WTC11 (cell line): Measurements from ENCODE around the gene TRMT10A. TPM values are rescaled to one million over a fixed set of nuclear protein-coding genes. Genes with fewer than 3 reads are reported as not detected.

Source experiments
- ATAC-seq: fragments of 200-7000 bp; cut with Tn5 transposase; 2 replicates; pipeline ENCODE4 v1.10.0; 2021; ENCODE audit warnings: mild to moderate bottlenecking, moderate library complexity
- CTCF ChIA-PET: fragments of 300-600 bp; sonication (Branson Sonifier 250); formaldehyde crosslinking; loops from one replicate; lab custom pipeline; 2021; ENCODE audit warnings: antibody characterized with exemption; lab: Charles Lee
- POLR2A ChIA-PET: fragments of 350-600 bp; sonication (Branson Sonifier 250); formaldehyde crosslinking; loops from one replicate; lab custom pipeline; 2021; ENCODE audit warnings: antibody characterized with exemption; lab: Charles Lee
- DNase-seq: peaks from one replicate; pipeline ENCODE4 v3.0.0; 2021; ENCODE audit warnings: low spot score
- H3K27ac Mint-ChIP-seq: 2 replicates; pipeline ENCODE4 v1.8.0; 2021; ENCODE audit warnings: mixed read lengths
- H3K27me3 Mint-ChIP-seq: 2 replicates; pipeline ENCODE4 v1.8.0; 2021; ENCODE audit warnings: low read depth, mild to moderate bottlenecking, moderate library complexity, mixed read lengths
- H3K36me3 Mint-ChIP-seq: 2 replicates; pipeline ENCODE4 v1.8.0; 2021; ENCODE audit warnings: mixed read lengths
- H3K4me1 Mint-ChIP-seq: 2 replicates; pipeline ENCODE4 v1.8.0; 2022; ENCODE audit warnings: mixed read lengths
- H3K4me3 Mint-ChIP-seq: 2 replicates; pipeline ENCODE4 v1.8.0; 2021; ENCODE audit warnings: mild to moderate bottlenecking, moderate library complexity, mixed read lengths
- H3K9me3 Mint-ChIP-seq: 2 replicates; pipeline ENCODE4 v1.8.0; 2021; ENCODE audit warnings: mixed read lengths
- CBFB ChIP-seq: sonication (generic); formaldehyde crosslinking; IDR thresholded peaks from 2 replicates; pipeline ENCODE4 v1.8.1; 2022; ENCODE audit warnings: mild to moderate bottlenecking, low read depth, missing genetic modification reagents
- EMX1 ChIP-seq: fragments of 250-450 bp; sonication (Bioruptor Pico); IDR thresholded peaks from 2 replicates; pipeline ENCODE4 v1.8.0; 2021; ENCODE audit warnings: mild to moderate bottlenecking
- FOXJ3 ChIP-seq: sonication (generic); formaldehyde crosslinking; IDR thresholded peaks from 2 replicates; pipeline ENCODE4 v1.9.0; 2021; ENCODE audit warnings: missing genetic modification reagents, mild to moderate bottlenecking, borderline replicate concordance
- FOXK1 ChIP-seq: sonication (generic); formaldehyde crosslinking; IDR thresholded peaks from 2 replicates; pipeline ENCODE4 v1.8.0; 2022; ENCODE audit warnings: mild to moderate bottlenecking, moderate library complexity, missing genetic modification reagents
- GABPB1 ChIP-seq: sonication (generic); formaldehyde crosslinking; IDR thresholded peaks from 2 replicates; pipeline ENCODE4 v1.8.1; 2023; ENCODE audit warnings: mild to moderate bottlenecking, missing genetic modification reagents
- IRF2 ChIP-seq: sonication (generic); formaldehyde crosslinking; IDR thresholded peaks from 2 replicates; pipeline ENCODE4 v1.8.0; 2022; ENCODE audit warnings: low read depth, missing genetic modification reagents, borderline replicate concordance
- NFYB ChIP-seq: sonication (generic); formaldehyde crosslinking; conservative IDR thresholded peaks from 2 replicates; pipeline ENCODE4 v1.8.0; 2022; ENCODE audit warnings: low read depth, missing genetic modification reagents
- NR1H2 ChIP-seq: sonication (generic); formaldehyde crosslinking; IDR thresholded peaks from 2 replicates; pipeline ENCODE4 v1.9.0; 2021; ENCODE audit warnings: mild to moderate bottlenecking, moderate library complexity, missing genetic modification reagents
- NR3C1 ChIP-seq: sonication (generic); formaldehyde crosslinking; conservative IDR thresholded peaks from 2 replicates; pipeline ENCODE4 v1.8.1; 2023; ENCODE audit warnings: low read depth, mild to moderate bottlenecking, missing genetic modification reagents
- SP1 ChIP-seq: sonication (generic); formaldehyde crosslinking; conservative IDR thresholded peaks from 2 replicates; pipeline ENCODE4 v1.8.1; 2022; ENCODE audit warnings: missing genetic modification reagents
- TCF7 ChIP-seq: sonication (generic); formaldehyde crosslinking; IDR thresholded peaks from 2 replicates; pipeline ENCODE4 v1.8.0; 2022; ENCODE audit warnings: mild to moderate bottlenecking, low read depth, missing genetic modification reagents, moderate library complexity
- TEAD4 ChIP-seq: sonication (generic); formaldehyde crosslinking; IDR thresholded peaks from 2 replicates; pipeline ENCODE4 v1.8.0; 2022; ENCODE audit warnings: mild to moderate bottlenecking, missing genetic modification reagents
- TP53 ChIP-seq: sonication (generic); formaldehyde crosslinking; IDR thresholded peaks from 2 replicates; pipeline ENCODE4 v1.8.1; 2023; ENCODE audit warnings: mild to moderate bottlenecking, missing genetic modification reagents
- ZBTB21 ChIP-seq: sonication (generic); formaldehyde crosslinking; IDR thresholded peaks from 2 replicates; pipeline ENCODE4 v1.8.1; 2023; ENCODE audit warnings: mild to moderate bottlenecking, missing genetic modification reagents, borderline replicate concordance
- total RNA-seq: library from RNA; stranded (reverse); gene quantifications from 3 replicates; pipeline ENCODE4 v1.2.3, GENCODE V29; 2021
- TF ChIP-seq, protein P1 (sequence below): sonication (generic); formaldehyde crosslinking; IDR thresholded peaks from 2 replicates; pipeline ENCODE4 v1.8.0; 2022; ENCODE audit warnings: mild to moderate bottlenecking, missing genetic modification reagents
- TF ChIP-seq, protein P2 (sequence below): sonication (generic); formaldehyde crosslinking; IDR thresholded peaks from 2 replicates; pipeline ENCODE4 v1.8.1; 2022; ENCODE audit warnings: low read depth, missing genetic modification reagents, borderline replicate concordance
- TF ChIP-seq, protein P3 (sequence below): fragments of 250-450 bp; sonication (Bioruptor Pico); IDR thresholded peaks from 2 replicates; pipeline ENCODE4 v1.9.0; 2021; ENCODE audit warnings: moderate library complexity, mild to moderate bottlenecking, inconsistent platforms, borderline replicate concordance
- TF ChIP-seq, protein P4 (sequence below): sonication (generic); formaldehyde crosslinking; IDR thresholded peaks from 2 replicates; pipeline ENCODE4 v1.8.0; 2022; ENCODE audit warnings: mild to moderate bottlenecking, missing genetic modification reagents
- TF ChIP-seq, protein P5 (sequence below): sonication (generic); formaldehyde crosslinking; IDR thresholded peaks from 2 replicates; pipeline ENCODE4 v1.8.1; 2022; ENCODE audit warnings: missing genetic modification reagents, borderline replicate concordance
- TF ChIP-seq, protein P6 (sequence below): sonication (generic); formaldehyde crosslinking; IDR thresholded peaks from 2 replicates; pipeline ENCODE4 v1.8.0; 2023; ENCODE audit warnings: mild to moderate bottlenecking, missing genetic modification reagents
- TF ChIP-seq, protein P7 (sequence below): fragments of 250-450 bp; sonication (Bioruptor Pico); IDR thresholded peaks from 2 replicates; pipeline ENCODE4 v1.9.0; 2021; ENCODE audit warnings: mild to moderate bottlenecking
- TF ChIP-seq, protein P8 (sequence below): sonication (generic); formaldehyde crosslinking; IDR thresholded peaks from 2 replicates; pipeline ENCODE4 v1.8.1; 2022; ENCODE audit warnings: mild to moderate bottlenecking, missing genetic modification reagents, moderate library complexity, borderline replicate concordance
- TF ChIP-seq, protein P9 (sequence below): sonication (generic); formaldehyde crosslinking; IDR thresholded peaks from 2 replicates; pipeline ENCODE4 v1.8.0; 2022; ENCODE audit warnings: mild to moderate bottlenecking, missing genetic modification reagents

The TRMT10A gene
- total RNA-seq, 1 experiment from 2014 or later, result 3.7 TPM

DNA sequence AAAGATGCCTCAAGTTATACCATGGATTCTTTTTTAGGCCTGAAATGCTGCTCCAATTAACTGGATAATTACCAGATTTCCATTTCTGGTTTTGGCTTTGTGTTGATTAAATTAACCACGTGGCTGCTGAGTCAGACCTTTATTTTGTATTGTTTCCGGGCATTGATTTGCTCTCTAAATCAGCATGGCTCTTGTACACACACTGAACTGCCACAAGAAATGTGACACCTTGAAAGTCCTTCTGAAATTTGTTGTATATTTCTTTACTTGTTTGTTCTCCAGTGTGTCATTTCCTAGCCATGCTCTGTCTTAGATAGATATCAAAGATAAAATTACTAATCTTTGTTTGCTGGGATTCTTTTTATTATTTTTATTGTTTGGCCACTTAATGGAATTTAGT, 22.5 kb upstream of the TRMT10A start:
- DNase-seq (no peak), ATAC-seq (no peak)
- Mint-ChIP-seq H3K4me3 (no peak overlapping the region), H3K36me3 (no peaks in the 10 kb centered on the region), H3K27ac (no peak overlapping the region), H3K27me3 (no peaks in the 10 kb centered on the region), H3K4me1 (peaks cover 4% of the 10 kb centered on the region), H3K9me3 (no peaks in the 10 kb centered on the region)
- POLR2A ChIA-PET, result no interaction called here
- CTCF ChIA-PET, result no interaction called here
- TF ChIP-seq CBFB, result no peak
- TF ChIP-seq, protein P1, sequence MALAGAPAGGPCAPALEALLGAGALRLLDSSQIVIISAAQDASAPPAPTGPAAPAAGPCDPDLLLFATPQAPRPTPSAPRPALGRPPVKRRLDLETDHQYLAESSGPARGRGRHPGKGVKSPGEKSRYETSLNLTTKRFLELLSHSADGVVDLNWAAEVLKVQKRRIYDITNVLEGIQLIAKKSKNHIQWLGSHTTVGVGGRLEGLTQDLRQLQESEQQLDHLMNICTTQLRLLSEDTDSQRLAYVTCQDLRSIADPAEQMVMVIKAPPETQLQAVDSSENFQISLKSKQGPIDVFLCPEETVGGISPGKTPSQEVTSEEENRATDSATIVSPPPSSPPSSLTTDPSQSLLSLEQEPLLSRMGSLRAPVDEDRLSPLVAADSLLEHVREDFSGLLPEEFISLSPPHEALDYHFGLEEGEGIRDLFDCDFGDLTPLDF, result no peak
- TF ChIP-seq FOXJ3 (CRISPR knock-in tag), result no peak
- TF ChIP-seq, protein P2, sequence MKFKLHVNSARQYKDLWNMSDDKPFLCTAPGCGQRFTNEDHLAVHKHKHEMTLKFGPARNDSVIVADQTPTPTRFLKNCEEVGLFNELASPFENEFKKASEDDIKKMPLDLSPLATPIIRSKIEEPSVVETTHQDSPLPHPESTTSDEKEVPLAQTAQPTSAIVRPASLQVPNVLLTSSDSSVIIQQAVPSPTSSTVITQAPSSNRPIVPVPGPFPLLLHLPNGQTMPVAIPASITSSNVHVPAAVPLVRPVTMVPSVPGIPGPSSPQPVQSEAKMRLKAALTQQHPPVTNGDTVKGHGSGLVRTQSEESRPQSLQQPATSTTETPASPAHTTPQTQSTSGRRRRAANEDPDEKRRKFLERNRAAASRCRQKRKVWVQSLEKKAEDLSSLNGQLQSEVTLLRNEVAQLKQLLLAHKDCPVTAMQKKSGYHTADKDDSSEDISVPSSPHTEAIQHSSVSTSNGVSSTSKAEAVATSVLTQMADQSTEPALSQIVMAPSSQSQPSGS (CRISPR knock-in tag), result no peak
- TF ChIP-seq FOXK1 (CRISPR knock-in tag), result no peak

DNA sequence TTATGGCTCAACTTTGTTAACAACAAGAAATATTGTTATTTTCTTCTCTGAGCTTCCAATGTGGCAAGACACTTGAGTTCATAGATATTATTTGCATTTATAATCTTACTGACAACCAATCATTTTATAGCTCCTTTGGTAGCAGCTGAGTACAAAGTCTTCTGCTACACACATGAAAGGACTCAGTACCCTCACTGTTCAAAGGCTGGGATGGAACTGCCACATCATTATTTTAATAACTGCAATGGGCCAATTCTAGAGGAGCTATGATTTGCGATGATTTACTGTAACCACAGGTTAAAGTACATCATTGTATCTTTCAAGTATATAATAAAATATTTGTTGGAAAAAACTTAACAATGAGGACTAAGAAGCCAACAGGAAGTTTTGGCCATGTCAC, 21.7 kb upstream of the TRMT10A start:
- Mint-ChIP-seq H3K4me1 (peaks cover 4% of the 10 kb centered on the region), H3K36me3 (no peaks in the 10 kb centered on the region), H3K27ac (no peak overlapping the region), H3K9me3 (no peaks in the 10 kb centered on the region), H3K4me3 (no peak overlapping the region)
- CTCF ChIA-PET, result no interaction called here
- no peak for DNase-seq
- TF ChIP-seq GABPB1 (CRISPR knock-in tag), result no peak
- no peak for TF ChIP-seq TCF7 (CRISPR knock-in tag)
- TF ChIP-seq SP1, result no peak
- TF ChIP-seq, protein P3, sequence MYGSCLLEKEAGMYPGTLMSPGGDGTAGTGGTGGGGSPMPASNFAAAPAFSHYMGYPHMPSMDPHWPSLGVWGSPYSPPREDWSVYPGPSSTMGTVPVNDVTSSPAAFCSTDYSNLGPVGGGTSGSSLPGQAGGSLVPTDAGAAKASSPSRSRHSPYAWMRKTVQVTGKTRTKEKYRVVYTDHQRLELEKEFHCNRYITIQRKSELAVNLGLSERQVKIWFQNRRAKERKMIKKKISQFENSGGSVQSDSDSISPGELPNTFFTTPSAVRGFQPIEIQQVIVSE (CRISPR knock-in tag), result no peak
- no peak for TF ChIP-seq TP53 (CRISPR knock-in tag)
- TF ChIP-seq FOXK1 (CRISPR knock-in tag), result no peak
- TF ChIP-seq, protein P4, sequence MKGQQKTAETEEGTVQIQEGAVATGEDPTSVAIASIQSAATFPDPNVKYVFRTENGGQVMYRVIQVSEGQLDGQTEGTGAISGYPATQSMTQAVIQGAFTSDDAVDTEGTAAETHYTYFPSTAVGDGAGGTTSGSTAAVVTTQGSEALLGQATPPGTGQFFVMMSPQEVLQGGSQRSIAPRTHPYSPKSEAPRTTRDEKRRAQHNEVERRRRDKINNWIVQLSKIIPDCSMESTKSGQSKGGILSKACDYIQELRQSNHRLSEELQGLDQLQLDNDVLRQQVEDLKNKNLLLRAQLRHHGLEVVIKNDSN, result no peak
- no peak for TF ChIP-seq EMX1 (CRISPR knock-in tag)
- no peak for TF ChIP-seq IRF2 (CRISPR knock-in tag)
- TF ChIP-seq TEAD4 (CRISPR knock-in tag), result no peak
- TF ChIP-seq, protein P5, sequence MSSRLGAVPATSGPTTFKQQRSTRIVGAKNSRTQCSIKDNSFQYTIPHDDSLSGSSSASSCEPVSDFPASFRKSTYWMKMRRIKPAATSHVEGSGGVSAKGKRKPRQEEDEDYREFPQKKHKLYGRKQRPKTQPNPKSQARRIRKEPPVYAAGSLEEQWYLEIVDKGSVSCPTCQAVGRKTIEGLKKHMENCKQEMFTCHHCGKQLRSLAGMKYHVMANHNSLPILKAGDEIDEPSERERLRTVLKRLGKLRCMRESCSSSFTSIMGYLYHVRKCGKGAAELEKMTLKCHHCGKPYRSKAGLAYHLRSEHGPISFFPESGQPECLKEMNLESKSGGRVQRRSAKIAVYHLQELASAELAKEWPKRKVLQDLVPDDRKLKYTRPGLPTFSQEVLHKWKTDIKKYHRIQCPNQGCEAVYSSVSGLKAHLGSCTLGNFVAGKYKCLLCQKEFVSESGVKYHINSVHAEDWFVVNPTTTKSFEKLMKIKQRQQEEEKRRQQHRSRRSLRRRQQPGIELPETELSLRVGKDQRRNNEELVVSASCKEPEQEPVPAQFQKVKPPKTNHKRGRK (CRISPR knock-in tag), result no peak
- TF ChIP-seq, protein P6, sequence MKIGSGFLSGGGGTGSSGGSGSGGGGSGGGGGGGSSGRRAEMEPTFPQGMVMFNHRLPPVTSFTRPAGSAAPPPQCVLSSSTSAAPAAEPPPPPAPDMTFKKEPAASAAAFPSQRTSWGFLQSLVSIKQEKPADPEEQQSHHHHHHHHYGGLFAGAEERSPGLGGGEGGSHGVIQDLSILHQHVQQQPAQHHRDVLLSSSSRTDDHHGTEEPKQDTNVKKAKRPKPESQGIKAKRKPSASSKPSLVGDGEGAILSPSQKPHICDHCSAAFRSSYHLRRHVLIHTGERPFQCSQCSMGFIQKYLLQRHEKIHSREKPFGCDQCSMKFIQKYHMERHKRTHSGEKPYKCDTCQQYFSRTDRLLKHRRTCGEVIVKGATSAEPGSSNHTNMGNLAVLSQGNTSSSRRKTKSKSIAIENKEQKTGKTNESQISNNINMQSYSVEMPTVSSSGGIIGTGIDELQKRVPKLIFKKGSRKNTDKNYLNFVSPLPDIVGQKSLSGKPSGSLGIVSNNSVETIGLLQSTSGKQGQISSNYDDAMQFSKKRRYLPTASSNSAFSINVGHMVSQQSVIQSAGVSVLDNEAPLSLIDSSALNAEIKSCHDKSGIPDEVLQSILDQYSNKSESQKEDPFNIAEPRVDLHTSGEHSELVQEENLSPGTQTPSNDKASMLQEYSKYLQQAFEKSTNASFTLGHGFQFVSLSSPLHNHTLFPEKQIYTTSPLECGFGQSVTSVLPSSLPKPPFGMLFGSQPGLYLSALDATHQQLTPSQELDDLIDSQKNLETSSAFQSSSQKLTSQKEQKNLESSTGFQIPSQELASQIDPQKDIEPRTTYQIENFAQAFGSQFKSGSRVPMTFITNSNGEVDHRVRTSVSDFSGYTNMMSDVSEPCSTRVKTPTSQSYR, result no peak
- no peak for TF ChIP-seq NR3C1 (CRISPR knock-in tag)
- TF ChIP-seq NR1H2 (CRISPR knock-in tag), result no peak
- TF ChIP-seq, protein P7, sequence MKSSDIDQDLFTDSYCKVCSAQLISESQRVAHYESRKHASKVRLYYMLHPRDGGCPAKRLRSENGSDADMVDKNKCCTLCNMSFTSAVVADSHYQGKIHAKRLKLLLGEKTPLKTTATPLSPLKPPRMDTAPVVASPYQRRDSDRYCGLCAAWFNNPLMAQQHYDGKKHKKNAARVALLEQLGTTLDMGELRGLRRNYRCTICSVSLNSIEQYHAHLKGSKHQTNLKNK (CRISPR knock-in tag), result no peak
- no peak for TF ChIP-seq ZBTB21 (CRISPR knock-in tag)
- TF ChIP-seq, protein P8, sequence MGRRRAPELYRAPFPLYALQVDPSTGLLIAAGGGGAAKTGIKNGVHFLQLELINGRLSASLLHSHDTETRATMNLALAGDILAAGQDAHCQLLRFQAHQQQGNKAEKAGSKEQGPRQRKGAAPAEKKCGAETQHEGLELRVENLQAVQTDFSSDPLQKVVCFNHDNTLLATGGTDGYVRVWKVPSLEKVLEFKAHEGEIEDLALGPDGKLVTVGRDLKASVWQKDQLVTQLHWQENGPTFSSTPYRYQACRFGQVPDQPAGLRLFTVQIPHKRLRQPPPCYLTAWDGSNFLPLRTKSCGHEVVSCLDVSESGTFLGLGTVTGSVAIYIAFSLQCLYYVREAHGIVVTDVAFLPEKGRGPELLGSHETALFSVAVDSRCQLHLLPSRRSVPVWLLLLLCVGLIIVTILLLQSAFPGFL (CRISPR knock-in tag), result no peak
- TF ChIP-seq NFYB, result no peak
- TF ChIP-seq, protein P9, sequence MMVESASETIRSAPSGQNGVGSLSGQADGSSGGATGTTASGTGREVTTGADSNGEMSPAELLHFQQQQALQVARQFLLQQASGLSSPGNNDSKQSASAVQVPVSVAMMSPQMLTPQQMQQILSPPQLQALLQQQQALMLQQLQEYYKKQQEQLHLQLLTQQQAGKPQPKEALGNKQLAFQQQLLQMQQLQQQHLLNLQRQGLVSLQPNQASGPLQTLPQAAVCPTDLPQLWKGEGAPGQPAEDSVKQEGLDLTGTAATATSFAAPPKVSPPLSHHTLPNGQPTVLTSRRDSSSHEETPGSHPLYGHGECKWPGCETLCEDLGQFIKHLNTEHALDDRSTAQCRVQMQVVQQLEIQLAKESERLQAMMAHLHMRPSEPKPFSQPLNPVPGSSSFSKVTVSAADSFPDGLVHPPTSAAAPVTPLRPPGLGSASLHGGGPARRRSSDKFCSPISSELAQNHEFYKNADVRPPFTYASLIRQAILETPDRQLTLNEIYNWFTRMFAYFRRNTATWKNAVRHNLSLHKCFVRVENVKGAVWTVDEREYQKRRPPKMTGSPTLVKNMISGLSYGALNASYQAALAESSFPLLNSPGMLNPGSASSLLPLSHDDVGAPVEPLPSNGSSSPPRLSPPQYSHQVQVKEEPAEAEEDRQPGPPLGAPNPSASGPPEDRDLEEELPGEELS (CRISPR knock-in tag), result no peak
- TF ChIP-seq, all 79 proteins: peak for 0
- ATAC-seq, result no peak
- POLR2A ChIA-PET, result no interaction called here
- no peaks in the 10 kb centered on the region for H3K27me3 Mint-ChIP-seq
